ENCODE results near the gene SUGP1. TPM values are rescaled to one million over a fixed set of nuclear protein-coding genes. Genes with fewer than 3 reads are reported as not detected.
A peak's percentile ranks its signal among the peaks of the same experiment; 100 is the strongest.

The SUGP1 gene
- total RNA-seq, 1 donor from 2014 or later, result 44.7 TPM

- no peak for DNase-seq
- Histone ChIP-seq H3K9me3 (replicated peaks) (no peaks in the 10 kb centered on the region), H3K36me3 (peaks cover 33% of the 10 kb centered on the region), H3K27me3 (ENCODE audit: low read depth) (no peaks in the 10 kb centered on the region), H3K4me3 (peak overlapping the region; percentile 100), H3K27ac (replicated peaks) (peak overlapping the region; percentile 93), H3K4me1 (peaks cover 65% of the 10 kb centered on the region)
- intact Hi-C loops (cut with micrococcal nuclease), result no loop called here
- no peak for TF ChIP-seq CTCF (IDR thresholded peaks at IDR 0.05; ENCODE audit: borderline replicate concordance)
These were observed 463 bp downstream of the SUGP1 start for GRCh38 chr19:19319732-19320360.

- Histone ChIP-seq H3K4me3 (no peak overlapping the region), H3K9me3 (replicated peaks) (no peaks in the 10 kb centered on the region), H3K27me3 (ENCODE audit: low read depth) (no peaks in the 10 kb centered on the region), H3K27ac (replicated peaks) (peak overlapping the region; percentile 72), H3K4me1 (peaks cover 27% of the 10 kb centered on the region), H3K36me3 (peaks cover 54% of the 10 kb centered on the region)
- DNase-seq, result no peak
- intact Hi-C loops (cut with micrococcal nuclease), result no loop called here
- TF ChIP-seq CTCF (IDR thresholded peaks at IDR 0.05; ENCODE audit: borderline replicate concordance), result no peak
These were observed 4.2 kb downstream of the SUGP1 start for GRCh38 chr19:19316082-19316481.

- DNase-seq, result no peak
- Histone ChIP-seq H3K4me3 (no peak overlapping the region), H3K27me3 (ENCODE audit: low read depth) (no peaks in the 10 kb centered on the region), H3K9me3 (replicated peaks) (no peaks in the 10 kb centered on the region), H3K4me1 (peaks cover 23% of the 10 kb centered on the region), H3K36me3 (peaks cover 59% of the 10 kb centered on the region), H3K27ac (replicated peaks) (peak overlapping the region; percentile 72)
- intact Hi-C loops (cut with micrococcal nuclease), result no loop called here
- TF ChIP-seq CTCF (IDR thresholded peaks at IDR 0.05; ENCODE audit: borderline replicate concordance), result no peak
These were observed 4.9 kb downstream of the SUGP1 start for GRCh38 chr19:19315444-19315843.

- Histone ChIP-seq H3K4me1 (peaks cover 11% of the 10 kb centered on the region), H3K27me3 (ENCODE audit: low read depth) (no peaks in the 10 kb centered on the region), H3K9me3 (replicated peaks) (no peaks in the 10 kb centered on the region), H3K36me3 (peaks cover 96% of the 10 kb centered on the region), H3K27ac (replicated peaks) (no peak overlapping the region), H3K4me3 (no peak overlapping the region)
- intact Hi-C loops (cut with micrococcal nuclease), result no loop called here
- DNase-seq, result no peak
- no peak for TF ChIP-seq CTCF (IDR thresholded peaks at IDR 0.05; ENCODE audit: borderline replicate concordance)
These were observed 11.9 kb downstream of the SUGP1 start for GRCh38 chr19:19308373-19308772.

GRCh38 chr19:19306191-19306590 is 14.1 kb downstream of the SUGP1 start:
- intact Hi-C loops (cut with micrococcal nuclease), result no loop called here
- Histone ChIP-seq H3K9me3 (replicated peaks) (no peaks in the 10 kb centered on the region), H3K4me3 (no peak overlapping the region), H3K4me1 (peaks cover 11% of the 10 kb centered on the region), H3K27ac (replicated peaks) (no peak overlapping the region), H3K27me3 (ENCODE audit: low read depth) (no peaks in the 10 kb centered on the region), H3K36me3 (peaks cover 97% of the 10 kb centered on the region)
- no peak for TF ChIP-seq CTCF (IDR thresholded peaks at IDR 0.05; ENCODE audit: borderline replicate concordance)
- DNase-seq, result no peak
